ENCODE measurements around the gene ZDHHC20. TPM values are rescaled to one million over a fixed set of nuclear protein-coding genes. Genes with fewer than 3 reads are reported as not detected.

Gene ZDHHC20
- total and polyA plus RNA-seq, 2 of the 13 experiments (the other 11 are each of a cell fraction or from before 2014, with no cell fraction given): 19.9 to 59.9 TPM

- TF ChIP-seq, protein P1, sequence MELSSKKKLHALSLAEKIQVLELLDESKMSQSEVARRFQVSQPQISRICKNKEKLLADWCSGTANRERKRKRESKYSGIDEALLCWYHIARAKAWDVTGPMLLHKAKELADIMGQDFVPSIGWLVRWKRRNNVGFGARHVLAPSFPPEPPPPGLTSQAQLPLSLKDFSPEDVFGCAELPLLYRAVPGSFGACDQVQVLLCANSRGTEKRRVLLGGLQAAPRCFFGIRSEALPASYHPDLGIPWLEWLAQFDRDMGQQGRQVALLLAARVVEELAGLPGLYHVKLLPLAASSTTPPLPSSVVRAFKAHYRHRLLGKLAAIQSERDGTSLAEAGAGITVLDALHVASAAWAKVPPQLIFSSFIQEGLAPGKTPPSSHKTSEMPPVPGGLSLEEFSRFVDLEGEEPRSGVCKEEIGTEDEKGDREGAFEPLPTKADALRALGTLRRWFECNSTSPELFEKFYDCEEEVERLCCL (CRISPR knock-in tag; IDR thresholded peaks at IDR 0.05; ENCODE audit: borderline replicate concordance): no peak
- no peak for TF ChIP-seq ZNF256 (CRISPR knock-in tag; conservative IDR thresholded peaks at IDR 0.05)
These were observed 38.4 kb downstream of the ZDHHC20 start (continued) for GRCh38 chr13:21420706-21421105.

- Histone ChIP-seq H3K79me2 (ENCODE audit: insufficient read depth, low read length) (no peaks in the 10 kb centered on the region), H3K4me1 (ENCODE audit: insufficient read depth, low read length) (no peaks in the 10 kb centered on the region), H2AFZ (ENCODE audit: low read length) (no peak overlapping the region), H3K27ac (ENCODE audit: extremely low read length, insufficient read depth, low read length) (no peak overlapping the region), H3K27me3 (ENCODE audit: control insufficient read depth in 1 of 2, insufficient read depth in 2 of 2, low read length in 2 of 2) (no peaks in the 10 kb centered on the region), H3K4me3 (replicated peaks in 1 of 3; ENCODE audit: insufficient read depth in 1 of 3, low read depth in 2 of 3, low read length in 3 of 3) (no peak overlapping the region), H3K9me3 (ENCODE audit: low read length) (no peaks in the 10 kb centered on the region), H3K9ac (ENCODE audit: insufficient read depth, low read depth, low read length) (no peak overlapping the region), H3K36me3 (replicated peaks in 1 of 2; ENCODE audit: control insufficient read depth in 1 of 2, insufficient read depth in 2 of 2, low read length in 2 of 2) (peaks cover 3 to 22% of the 10 kb centered on the region in 2 experiments; a peak in 4 of 5 replicates), H3K4me2 (ENCODE audit: low read depth, low read length) (no peak overlapping the region), H4K20me1 (ENCODE audit: insufficient read depth, low read length) (no peaks in the 10 kb centered on the region)
- 91% methylated on average over 1 of the region's 1 CpG for WGBS (ENCODE audit: low lambda C conversion rate)
- ATAC-seq (no peak), FAIRE-seq (no peak), DNase-seq (ENCODE audit: low spot score) (no peak)
- ChIA-PET POLR2A (no interaction called here), CTCF (ENCODE audit: low intra/inter-chr PET ratio, low total read pairs) (no interaction called here)
- BruUV-seq (replicated peaks): no TSS peak
- intact Hi-C loops (cut with micrococcal nuclease; ENCODE audit: unreplicated experiment) (no loop called here), in situ Hi-C loops (cut with HindIII; ENCODE audit: extremely low pct_ligation_motif_present, low pct_unique_long_range_greater_than_20kb) (no loop called here)
- no peak for TF ChIP-seq TBP (CRISPR knock-in tag; IDR thresholded peaks at IDR 0.05)
- TF ChIP-seq ZFX (CRISPR knock-in tag; IDR thresholded peaks at IDR 0.05; ENCODE audit: low read depth): no peak
- TF ChIP-seq, protein P2, sequence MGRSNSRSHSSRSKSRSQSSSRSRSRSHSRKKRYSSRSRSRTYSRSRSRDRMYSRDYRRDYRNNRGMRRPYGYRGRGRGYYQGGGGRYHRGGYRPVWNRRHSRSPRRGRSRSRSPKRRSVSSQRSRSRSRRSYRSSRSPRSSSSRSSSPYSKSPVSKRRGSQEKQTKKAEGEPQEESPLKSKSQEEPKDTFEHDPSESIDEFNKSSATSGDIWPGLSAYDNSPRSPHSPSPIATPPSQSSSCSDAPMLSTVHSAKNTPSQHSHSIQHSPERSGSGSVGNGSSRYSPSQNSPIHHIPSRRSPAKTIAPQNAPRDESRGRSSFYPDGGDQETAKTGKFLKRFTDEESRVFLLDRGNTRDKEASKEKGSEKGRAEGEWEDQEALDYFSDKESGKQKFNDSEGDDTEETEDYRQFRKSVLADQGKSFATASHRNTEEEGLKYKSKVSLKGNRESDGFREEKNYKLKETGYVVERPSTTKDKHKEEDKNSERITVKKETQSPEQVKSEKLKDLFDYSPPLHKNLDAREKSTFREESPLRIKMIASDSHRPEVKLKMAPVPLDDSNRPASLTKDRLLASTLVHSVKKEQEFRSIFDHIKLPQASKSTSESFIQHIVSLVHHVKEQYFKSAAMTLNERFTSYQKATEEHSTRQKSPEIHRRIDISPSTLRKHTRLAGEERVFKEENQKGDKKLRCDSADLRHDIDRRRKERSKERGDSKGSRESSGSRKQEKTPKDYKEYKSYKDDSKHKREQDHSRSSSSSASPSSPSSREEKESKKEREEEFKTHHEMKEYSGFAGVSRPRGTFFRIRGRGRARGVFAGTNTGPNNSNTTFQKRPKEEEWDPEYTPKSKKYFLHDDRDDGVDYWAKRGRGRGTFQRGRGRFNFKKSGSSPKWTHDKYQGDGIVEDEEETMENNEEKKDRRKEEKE (IDR thresholded peaks at IDR 0.05): no peak
These were observed 46.1 kb downstream of the ZDHHC20 start for GRCh38 chr13:21413013-21413412.
